ENCODE measurements around the gene HDAC9.

The HDAC9 gene

GRCh38 chr7:18858232-18858631, 362.7 kb downstream of the HDAC9 start:
- no peak for DNase-seq

- no peak for DNase-seq
These were observed 363.8 kb downstream of the HDAC9 start for GRCh38 chr7:18859318-18859717.

- DNase-seq, result no peak
These were observed 364.7 kb downstream of the HDAC9 start for GRCh38 chr7:18860221-18860620.

GRCh38 chr7:18861514-18862118, 366.1 kb downstream of the HDAC9 start:
- DNase-seq, result no peak

GRCh38 chr7:18864967-18865366, 369.4 kb downstream of the HDAC9 start:
- DNase-seq, result no peak

- no peak for DNase-seq
These were observed 370.9 kb downstream of the HDAC9 start for GRCh38 chr7:18866359-18867036.

GRCh38 chr7:18872344-18872743, 376.8 kb downstream of the HDAC9 start:
- no peak for DNase-seq

GRCh38 chr7:18873734-18874336, 378.3 kb downstream of the HDAC9 start:
- no peak for DNase-seq

GRCh38 chr7:18874880-18875279, 379.3 kb downstream of the HDAC9 start:
- DNase-seq, result no peak

GRCh38 chr7:18877874-18878273, 382.3 kb downstream of the HDAC9 start:
- DNase-seq, result no peak

GRCh38 chr7:18886832-18887231, 391.3 kb downstream of the HDAC9 start:
- no peak for DNase-seq

GRCh38 chr7:18889436-18889835, 393.9 kb downstream of the HDAC9 start:
- DNase-seq, result no peak

- no peak for DNase-seq
These were observed 394.6 kb downstream of the HDAC9 start for GRCh38 chr7:18890134-18890533.

GRCh38 chr7:18890885-18891621, 395.5 kb downstream of the HDAC9 start:
- DNase-seq, result no peak

GRCh38 chr7:18893156-18893555, 397.6 kb downstream of the HDAC9 start:
- DNase-seq, result no peak

GRCh38 chr7:18894155-18894554, 398.6 kb downstream of the HDAC9 start:
- DNase-seq, result no peak

GRCh38 chr7:18895456-18895855, 399.9 kb downstream of the HDAC9 start:
- DNase-seq, result no peak

GRCh38 chr7:18896343-18896975, 400.9 kb downstream of the HDAC9 start:
- DNase-seq, result no peak

GRCh38 chr7:18900236-18900635, 404.7 kb downstream of the HDAC9 start:
- no peak for DNase-seq

- DNase-seq, result no peak
These were observed 405.3 kb downstream of the HDAC9 start for GRCh38 chr7:18900803-18901202.

- no peak for DNase-seq
These were observed 405.8 kb downstream of the HDAC9 start for GRCh38 chr7:18901351-18901750.

- no peak for DNase-seq
These were observed 406.5 kb downstream of the HDAC9 start for GRCh38 chr7:18901982-18902421.

GRCh38 chr7:18902892-18903291, 407.3 kb downstream of the HDAC9 start:
- no peak for DNase-seq

All from AML-193 (cell line).